Progenitor cell of endocrine pancreas (in vitro differentiated cells): ENCODE measurements around the gene NCOA7. TPM values are rescaled to one million over a fixed set of nuclear protein-coding genes. Genes with fewer than 3 reads are reported as not detected.
"Not testable (repeated sequence)": the region's sequence is repeated elsewhere in the genome, so short reads cannot be mapped to it uniquely, and the experiment has no call there.

Experiments used
- DNase-seq: peaks from one replicate; pipeline ENCODE4 v3.0.0; 2021; ENCODE audit warnings: low spot score; ENCODE audit not compliant: unreplicated experiment
- H3K27ac Mint-ChIP-seq: 2 replicates; pipeline ENCODE4 v1.8.0; 2021; ENCODE audit warnings: mild to moderate bottlenecking, moderate library complexity, mixed read lengths
- H3K27me3 Mint-ChIP-seq: 2 replicates; pipeline ENCODE4 v1.8.0; 2021; ENCODE audit warnings: mixed read lengths
- H3K36me3 Mint-ChIP-seq: 2 replicates; pipeline ENCODE4 v1.8.0; 2022; ENCODE audit warnings: mixed read lengths; ENCODE audit not compliant: insufficient read depth
- H3K4me1 Mint-ChIP-seq: 2 replicates; pipeline ENCODE4 v1.8.0; 2021; ENCODE audit warnings: low read depth, mixed read lengths
- H3K4me3 Mint-ChIP-seq: 2 replicates; pipeline ENCODE4 v1.8.0; 2021; ENCODE audit warnings: low read depth, mild to moderate bottlenecking, moderate library complexity, mixed read lengths
- H3K9me3 Mint-ChIP-seq: 2 replicates; pipeline ENCODE4 v1.8.0; 2021; ENCODE audit warnings: low read depth, mixed read lengths
- CTCF ChIP-seq: fragments of 200-600 bp; sonication (generic); IDR thresholded peaks from one replicate; pipeline ENCODE4 v1.5.0; 2021; ENCODE audit warnings: antibody characterized with exemption, mild to moderate bottlenecking; ENCODE audit not compliant: unreplicated experiment
- total RNA-seq: library from RNA; stranded (reverse); gene quantifications from 2 replicates; pipeline ENCODE4 v1.2.1, GENCODE V29; 2021

Gene NCOA7
- total RNA-seq, 1 donor from 2014 or later, result 18.0 TPM

GRCh38 chr6:125798734-125799508, 8.2 kb downstream of the NCOA7 start:
- Mint-ChIP-seq H3K4me1 (peaks cover 22% of the 10 kb centered on the region), H3K9me3 (no peaks in the 10 kb centered on the region), H3K27ac (no peak overlapping the region), H3K4me3 (no peak overlapping the region), H3K36me3 (no peaks in the 10 kb centered on the region), H3K27me3 (no peaks in the 10 kb centered on the region)
- no peak for TF ChIP-seq CTCF
- DNase-seq, result no peak

- H3K9me3 Mint-ChIP-seq, result no peaks in the 10 kb centered on the region
- H3K4me1 Mint-ChIP-seq, result peaks cover 15% of the 10 kb centered on the region
- H3K27ac Mint-ChIP-seq, result no peak overlapping the region
- TF ChIP-seq CTCF, result no peak
- no peak overlapping the region for H3K4me3 Mint-ChIP-seq
- DNase-seq, result no peak
- H3K27me3 Mint-ChIP-seq, result no peaks in the 10 kb centered on the region
- peaks cover 1% of the 10 kb centered on the region for H3K36me3 Mint-ChIP-seq
Observed at GRCh38 chr6:125802383-125802782, 11.6 kb downstream of the NCOA7 start.

- Mint-ChIP-seq H3K4me1 (peaks cover 9% of the 10 kb centered on the region), H3K9me3 (no peaks in the 10 kb centered on the region), H3K36me3 (peaks cover 1% of the 10 kb centered on the region), H3K27ac (no peak overlapping the region), H3K27me3 (no peaks in the 10 kb centered on the region), H3K4me3 (no peak overlapping the region)
- no peak for DNase-seq
- no peak for TF ChIP-seq CTCF
Observed at GRCh38 chr6:125802943-125803377, 12.2 kb downstream of the NCOA7 start.

- Mint-ChIP-seq H3K27ac (no peak overlapping the region), H3K36me3 (peaks cover 1% of the 10 kb centered on the region), H3K27me3 (no peaks in the 10 kb centered on the region), H3K4me3 (no peak overlapping the region), H3K9me3 (no peaks in the 10 kb centered on the region), H3K4me1 (peaks cover 4% of the 10 kb centered on the region)
- TF ChIP-seq CTCF, result no peak
- DNase-seq, result no peak
Observed at GRCh38 chr6:125804264-125804663, 13.5 kb downstream of the NCOA7 start.

GRCh38 chr6:125804866-125805425, 14.2 kb downstream of the NCOA7 start:
- not testable (repeated sequence) for H3K4me3 Mint-ChIP-seq, H3K27me3 Mint-ChIP-seq, H3K27ac Mint-ChIP-seq, H3K4me1 Mint-ChIP-seq, H3K36me3 Mint-ChIP-seq, H3K9me3 Mint-ChIP-seq, DNase-seq

GRCh38 chr6:125806813-125807212, 16.1 kb downstream of the NCOA7 start:
- Mint-ChIP-seq H3K4me1 (peaks cover 6% of the 10 kb centered on the region), H3K4me3 (no peak overlapping the region), H3K36me3 (peaks cover 1% of the 10 kb centered on the region), H3K9me3 (no peaks in the 10 kb centered on the region), H3K27me3 (no peaks in the 10 kb centered on the region), H3K27ac (no peak overlapping the region)
- DNase-seq, result no peak
- TF ChIP-seq CTCF, result no peak
